HG03095 (cell line): ENCODE data around the gene PTPN1.

Experiments used
- ATAC-seq: cut with Tn5 transposase; IDR thresholded peaks from one replicate; pipeline ENCODE4 v1.9.1; 2021; ENCODE audit warnings: moderate library complexity; ENCODE audit not compliant: unreplicated experiment

PTPN1 gene

DNA sequence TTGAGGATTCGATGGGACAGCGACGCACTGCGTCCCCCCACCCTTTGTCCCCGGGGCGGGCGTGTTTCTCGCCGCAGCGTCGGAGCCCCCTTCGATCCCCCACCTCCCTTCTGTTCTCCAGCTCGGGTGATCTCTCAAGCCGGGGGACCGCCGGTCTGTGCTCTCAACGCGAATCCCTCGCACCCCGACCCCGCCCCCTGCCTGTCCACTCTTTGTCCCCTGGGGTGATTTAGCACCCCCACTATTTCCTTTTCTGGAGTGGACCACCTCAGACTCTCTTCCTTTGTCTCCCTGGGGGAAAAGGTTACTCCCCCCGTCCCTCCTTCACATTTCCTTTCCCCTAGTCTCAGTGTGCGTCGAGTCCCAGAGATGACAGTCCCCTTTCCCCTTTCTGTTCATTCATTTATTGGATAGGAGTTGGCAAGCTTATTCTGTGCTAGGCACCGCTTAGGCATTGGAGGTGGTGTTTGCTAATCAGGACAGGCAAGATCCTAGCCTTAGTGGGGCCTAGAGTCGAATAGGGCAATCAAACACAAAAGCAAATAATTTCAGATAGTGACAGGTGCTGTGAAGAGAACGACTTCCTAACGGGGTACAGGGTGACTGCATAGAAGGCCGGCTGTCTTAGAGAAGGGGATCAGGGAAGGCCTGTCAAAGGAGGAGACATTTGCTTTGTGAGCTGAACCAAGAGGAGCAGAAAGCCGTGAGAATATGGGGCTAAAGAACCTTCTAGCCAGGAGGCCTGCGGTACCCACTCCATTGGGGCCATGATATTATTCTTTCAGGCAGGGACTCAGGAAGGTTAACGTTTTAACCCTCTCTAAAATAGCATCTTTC lies 741 bp downstream of the PTPN1 start:
- peak; percentile 4 for ATAC-seq

DNA sequence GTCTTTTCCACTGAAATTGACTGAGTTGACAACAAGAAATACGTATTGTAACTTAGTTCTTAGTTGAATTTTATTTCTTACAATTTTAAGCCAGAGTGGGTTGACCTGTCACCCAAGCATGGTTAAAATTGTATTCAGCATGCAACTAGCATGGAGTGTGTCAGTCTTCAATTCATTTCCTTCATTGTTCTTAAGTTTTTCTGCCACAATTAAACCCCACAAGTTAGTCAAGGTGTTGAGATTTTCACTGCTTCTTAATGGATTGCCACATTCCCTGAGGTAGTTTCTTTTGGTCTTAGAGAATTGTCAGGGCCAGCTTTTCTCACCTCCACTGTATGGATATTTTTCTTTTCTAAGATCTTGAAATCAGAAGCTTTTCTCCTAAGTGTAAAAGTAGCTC lies 2.1 kb downstream of the PTPN1 start:
- no peak for ATAC-seq

DNA sequence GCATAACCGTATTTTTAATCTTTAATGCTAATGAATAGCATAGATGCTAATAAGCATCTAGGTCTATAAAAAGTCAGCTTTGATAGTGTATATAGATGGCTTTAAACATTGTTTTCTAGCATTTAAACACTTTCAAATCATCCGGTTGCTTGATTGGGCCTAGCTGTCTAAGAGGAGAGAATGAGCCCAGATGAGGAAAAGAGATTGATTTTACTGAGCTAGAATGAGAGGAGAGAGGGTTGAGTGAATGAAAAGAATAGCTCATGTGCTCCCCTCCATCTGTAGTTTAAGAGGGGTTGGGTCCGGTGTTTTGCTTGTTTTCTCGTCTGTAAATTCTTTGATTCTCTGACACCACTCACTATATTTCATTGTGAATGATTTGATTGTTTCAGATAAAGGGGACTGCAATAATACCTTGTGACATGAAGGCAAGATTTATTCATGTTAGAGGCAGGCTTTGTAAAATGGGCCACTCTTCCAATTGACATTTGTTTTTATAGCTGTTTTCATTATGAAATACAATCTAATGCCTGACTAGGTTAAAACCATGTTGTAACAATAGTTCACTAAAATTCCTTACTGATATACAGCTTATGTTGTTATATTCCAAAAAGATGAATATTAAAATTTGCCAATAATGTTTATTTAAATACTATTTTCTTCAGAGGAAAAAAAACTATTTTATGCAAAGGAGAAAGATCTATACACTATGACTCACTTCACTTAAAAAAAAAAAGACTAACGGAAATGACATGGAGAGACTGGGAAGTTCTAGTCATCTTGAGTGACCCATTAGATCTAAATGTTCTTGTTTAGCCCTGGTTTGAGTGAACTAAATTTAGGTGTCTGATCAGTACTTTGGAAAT lies 3.2 kb downstream of the PTPN1 start:
- ATAC-seq = no peak

DNA sequence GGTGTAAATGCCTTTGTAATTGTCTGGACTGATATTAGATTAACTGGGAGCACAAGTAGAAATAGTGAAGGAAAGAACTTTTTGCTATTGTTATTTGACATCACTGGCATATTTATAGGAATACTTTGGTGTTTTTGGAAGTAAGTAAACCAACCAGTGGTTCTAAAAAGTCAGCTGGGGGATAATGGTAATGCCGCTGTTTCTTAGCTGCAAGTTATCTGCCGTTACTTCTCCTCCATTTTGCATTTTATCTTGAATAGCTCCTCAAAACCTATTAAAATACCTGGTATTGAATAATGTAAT lies 3.8 kb downstream of the PTPN1 start:
- ATAC-seq = no peak

DNA sequence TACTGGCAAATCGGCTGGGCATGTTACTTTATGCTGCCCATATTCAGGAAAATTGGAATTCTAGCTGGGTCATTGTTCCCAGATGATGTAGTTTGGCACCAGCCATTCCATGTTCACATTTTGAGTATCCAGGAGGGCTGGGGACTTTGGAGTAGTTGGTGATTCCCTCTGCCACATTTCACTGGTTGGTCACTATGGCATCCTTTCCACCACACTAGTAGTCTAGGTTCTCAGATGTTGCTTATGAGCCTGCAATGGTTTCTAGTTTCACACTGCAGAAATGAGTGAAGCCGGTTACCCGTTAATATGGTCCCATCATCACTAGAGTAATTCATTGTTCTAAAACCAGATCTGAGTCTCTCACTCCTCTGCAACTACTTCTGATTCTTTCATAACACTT lies 4.6 kb downstream of the PTPN1 start:
- ATAC-seq = no peak

DNA sequence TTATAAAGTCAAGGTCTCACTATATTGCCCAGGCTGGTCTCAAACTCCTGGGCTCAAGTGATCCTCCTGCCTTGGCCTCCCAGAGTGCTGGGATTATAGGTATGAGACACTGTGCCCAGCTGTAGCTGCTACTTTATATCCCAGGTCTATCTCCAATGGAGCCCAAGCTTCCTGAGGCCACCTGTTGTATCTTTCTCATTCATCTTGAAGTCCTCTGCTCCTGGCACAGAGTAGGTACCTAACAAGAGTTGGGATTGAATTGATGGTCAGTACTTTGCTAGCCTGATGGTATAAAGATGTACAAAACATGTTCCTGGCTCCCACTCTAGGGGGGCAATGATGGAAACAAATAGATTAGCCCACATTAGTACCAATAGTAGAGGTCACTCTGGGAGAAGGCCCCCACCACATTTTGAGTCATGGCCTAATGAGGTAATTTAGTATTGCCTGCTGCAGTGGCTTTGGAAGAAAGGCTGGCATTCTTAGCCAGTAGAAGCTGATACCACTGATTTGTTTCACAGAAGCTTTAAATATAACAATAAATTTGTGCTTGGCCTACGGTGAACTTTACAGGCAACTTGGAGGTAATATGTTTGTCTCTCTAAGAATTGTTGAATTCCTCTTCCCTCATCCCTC lies 5.4 kb downstream of the PTPN1 start:
- ATAC-seq = no peak

DNA sequence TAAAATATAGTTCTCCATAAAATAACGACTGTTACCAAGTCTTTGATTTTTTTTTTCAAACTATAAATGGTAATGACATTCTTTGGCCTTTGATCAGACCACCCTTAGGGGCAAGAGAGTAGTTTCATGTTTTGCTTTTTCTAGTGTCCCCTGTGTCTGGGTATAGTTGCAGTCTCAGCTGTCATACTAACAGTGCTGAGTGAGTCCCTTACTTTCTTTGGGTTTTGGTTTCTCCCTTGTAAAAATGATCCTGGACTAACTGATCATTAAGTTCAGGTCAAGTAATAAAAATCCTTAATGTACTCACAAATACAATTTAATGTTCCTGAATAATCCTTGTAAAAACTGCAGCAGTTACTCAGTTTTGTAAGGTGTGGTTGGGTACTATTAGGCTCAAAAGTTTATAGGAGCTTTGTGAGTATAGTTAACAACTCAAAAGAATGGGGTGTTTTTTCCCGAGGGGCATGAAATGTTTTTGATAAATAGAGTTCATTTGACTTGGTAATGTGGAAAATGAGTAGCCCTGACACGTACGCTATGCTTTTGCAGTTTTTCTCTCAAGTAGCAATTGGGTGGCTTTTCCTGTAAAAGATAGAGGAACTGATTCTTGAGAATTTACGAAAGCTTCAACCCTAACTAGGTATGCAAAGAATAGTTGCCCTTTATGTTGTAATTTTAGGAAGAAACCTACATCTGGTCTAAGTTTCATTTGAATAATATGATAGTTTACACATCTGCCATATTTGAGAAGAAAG lies 6.2 kb downstream of the PTPN1 start:
- ATAC-seq = peak; percentile 34

DNA sequence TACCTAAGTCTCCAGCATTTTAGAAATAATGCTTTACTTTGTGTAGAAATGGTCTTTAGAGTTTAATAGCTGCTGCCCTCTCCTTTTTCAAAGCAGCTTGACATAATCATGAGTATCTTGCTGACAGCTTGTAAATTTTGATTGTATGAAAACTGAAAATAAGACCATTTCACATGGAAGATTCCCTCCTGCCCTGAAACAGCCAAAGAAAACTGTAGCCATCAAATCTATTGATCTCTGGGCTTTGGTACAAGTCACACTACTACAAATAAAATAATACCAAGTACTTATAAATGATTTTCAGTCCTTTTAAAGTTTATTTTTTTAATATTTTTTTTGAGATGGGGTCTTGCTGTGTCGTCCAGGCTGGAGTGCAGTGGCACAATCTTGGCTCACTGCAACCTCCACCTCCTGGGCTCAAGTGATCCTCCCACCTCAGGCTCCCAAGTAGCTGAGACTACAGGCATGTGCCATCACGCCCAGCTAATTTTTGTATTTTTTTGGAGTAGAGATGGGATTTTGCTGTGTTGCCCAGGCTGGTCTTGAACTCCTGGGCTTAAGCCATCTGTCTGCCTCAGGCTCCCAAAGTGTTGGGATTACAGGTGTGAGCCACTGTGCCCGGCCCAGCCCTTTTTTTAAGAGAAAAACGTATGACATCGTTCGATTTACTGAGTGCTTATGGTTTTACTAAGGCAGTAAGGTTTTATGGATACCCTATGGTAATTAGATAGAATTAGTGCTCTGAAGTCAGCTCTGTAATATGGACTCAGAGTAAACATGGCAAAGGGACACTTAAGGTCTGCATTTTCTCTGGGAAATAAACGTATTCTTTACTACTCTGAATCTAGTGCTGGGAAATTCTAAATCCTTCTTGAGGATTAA lies 7.0 kb downstream of the PTPN1 start:
- ATAC-seq = no peak

DNA sequence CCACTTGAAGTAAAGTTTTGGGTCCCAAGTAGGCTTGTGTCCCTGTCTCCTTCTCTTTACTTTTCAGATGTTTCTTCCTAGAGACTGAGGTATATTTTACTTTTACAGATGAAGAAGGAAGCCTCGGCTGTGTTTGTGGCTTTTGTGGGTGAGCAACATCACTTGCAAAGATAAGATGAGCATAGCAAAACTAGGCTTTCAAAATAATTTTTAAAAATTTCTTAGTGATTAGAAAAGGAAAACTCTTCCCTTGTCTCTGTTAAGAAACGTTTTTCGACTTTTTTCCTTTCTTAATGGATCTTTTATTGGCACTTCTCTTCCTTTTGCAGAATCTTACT lies 7.6 kb downstream of the PTPN1 start:
- no peak for ATAC-seq

DNA sequence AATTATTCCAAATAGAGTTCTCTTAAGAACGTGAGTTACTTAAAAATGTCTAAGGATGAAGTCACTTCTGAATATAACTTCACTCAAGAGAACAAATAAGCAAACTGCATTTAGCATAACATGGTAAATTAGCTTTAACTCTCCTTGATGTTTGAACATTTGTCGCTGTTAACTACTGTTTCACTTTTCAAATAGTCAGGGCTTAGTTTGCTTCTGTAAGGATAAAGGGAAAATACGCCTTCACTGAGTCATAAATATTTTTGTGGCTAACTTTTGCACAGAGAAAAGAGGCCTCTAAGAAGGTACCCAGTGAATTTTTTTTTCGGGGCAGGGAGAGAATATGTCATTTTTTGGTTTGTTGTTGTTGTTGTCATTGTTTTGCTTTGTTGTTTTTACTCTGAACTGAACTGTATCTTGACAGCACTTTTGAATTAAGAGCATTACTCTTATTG lies 8.1 kb downstream of the PTPN1 start:
- ATAC-seq = no peak

DNA sequence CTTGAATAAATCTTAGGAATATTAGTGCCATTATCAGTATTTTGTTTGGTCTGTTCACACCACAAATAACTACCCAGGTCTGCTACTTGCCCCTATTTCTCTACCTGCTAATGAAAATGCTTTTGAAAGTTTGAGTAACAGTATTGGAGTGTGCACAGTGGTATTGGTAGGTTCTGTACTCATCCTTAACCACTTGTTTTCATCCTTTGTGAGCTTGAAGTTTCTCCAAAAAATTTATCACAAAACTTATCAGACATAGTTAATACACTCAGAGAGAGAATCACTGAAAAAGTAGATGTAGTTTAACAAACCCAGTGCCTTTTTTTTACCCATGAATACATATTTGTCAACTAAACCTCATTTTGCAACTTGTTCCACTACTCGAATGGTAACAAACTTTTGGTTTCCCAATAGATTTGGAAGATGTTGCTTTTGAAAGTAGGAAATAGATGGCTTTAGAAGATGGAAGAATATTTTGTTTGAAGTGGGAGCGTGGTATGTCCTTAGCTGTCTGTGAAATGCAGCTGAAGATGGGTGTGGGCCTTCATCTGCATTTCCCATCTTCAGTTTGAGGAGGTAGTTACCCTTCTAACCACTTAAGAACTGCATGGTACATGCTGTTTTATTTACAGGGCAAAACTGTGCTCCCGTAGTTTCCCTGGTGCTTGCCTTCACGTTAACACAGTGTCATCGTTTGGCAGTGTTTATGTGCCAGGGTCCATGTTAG lies 9.0 kb downstream of the PTPN1 start:
- ATAC-seq = no peak

DNA sequence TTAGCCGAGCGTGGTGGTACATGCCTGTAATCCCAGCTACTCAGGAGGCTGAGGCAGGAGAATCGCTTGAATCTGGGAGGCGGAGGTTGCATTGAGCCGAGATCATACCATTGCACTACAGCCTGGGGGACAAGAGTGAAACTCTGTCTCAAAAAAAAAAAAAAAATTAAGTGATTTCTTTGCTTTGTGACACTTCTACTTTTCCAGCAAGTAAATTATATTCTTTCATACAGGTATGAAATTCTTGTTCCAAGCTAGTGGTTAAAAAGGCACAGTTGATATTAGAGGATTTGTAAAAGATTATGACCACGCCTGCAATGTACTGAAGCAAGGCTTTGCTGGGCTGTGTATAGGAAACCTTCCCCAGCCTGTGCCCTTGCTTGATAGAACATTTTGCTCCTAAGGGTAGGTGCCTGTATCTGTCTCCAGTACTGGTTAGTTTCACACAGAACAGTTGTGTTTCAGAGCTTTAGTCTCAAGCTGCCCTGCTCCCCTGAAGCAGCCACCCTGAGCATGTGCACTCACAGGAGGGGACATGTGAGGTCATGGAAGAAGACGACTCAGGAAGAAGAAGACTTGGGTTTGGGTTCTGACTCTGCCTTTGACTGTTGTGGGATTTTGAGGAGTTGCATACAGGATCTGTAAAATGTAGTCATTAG lies 10.2 kb downstream of the PTPN1 start:
- no peak for ATAC-seq

DNA sequence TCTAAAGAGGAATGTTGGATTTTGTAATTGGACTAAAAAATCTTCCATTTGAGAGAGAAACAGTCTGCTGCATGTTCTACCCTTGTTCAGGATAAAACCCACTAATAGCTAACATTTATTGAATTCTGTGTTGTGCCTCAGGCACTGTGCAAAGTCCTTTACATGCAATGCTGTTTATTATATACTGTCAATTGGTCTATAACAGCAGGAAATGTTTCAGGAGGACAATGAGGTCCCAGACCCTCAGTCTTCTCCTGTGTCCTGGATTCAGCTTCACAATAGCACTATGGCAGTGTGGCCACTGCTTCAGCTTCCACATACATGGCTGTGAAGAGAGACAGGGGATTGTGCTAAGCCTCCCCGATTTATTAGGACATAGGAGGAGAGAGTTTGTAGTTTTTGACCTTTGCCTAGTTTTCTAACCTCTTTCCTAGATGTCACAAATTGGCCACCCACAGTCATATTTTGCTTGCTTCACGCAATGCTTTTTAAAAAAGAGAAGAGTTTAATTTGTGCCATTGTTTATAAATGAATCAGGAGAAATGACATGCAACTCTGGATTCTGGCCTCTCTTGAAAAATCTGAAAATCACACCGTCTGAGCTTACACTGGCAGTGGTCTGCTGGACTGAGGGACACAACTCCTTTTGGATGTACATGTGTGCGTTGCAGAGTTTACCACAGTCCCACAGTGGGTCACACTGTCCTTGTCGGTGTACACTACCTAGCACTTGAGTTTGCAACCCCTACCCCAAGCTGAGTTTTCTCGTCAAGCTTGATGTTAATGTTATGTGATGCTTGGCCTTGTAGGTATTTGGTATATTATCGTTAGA lies 11.3 kb downstream of the PTPN1 start:
- no peak for ATAC-seq

DNA sequence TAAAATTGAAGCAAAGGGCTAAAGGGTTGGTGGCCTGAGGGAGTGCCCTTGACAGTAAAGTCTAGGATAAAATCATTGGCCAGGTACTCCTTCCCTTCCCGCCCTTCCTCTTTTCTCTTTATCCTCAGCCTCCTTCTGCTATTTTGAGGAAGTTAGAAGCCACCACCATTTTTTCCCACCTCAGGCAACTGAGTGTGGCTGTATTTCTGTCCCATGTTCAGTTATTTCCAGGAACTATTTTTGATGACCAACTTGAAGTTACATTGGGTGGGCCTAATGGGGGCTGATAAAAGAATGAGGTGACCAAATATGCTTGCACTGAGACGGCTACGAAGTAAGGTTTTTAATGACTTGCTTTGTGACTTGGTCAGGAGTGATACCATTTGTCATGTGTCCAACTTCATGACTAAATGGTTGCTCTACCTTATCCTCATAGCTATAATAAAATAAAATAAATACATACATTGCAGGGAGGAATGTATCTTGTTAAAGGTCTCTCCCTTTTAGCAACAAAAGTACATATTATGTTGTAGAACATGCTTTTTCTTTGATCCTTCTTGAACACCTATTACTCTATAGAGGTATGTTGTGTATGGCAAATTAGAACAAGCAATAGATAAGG lies 12.0 kb downstream of the PTPN1 start:
- ATAC-seq = no peak

DNA sequence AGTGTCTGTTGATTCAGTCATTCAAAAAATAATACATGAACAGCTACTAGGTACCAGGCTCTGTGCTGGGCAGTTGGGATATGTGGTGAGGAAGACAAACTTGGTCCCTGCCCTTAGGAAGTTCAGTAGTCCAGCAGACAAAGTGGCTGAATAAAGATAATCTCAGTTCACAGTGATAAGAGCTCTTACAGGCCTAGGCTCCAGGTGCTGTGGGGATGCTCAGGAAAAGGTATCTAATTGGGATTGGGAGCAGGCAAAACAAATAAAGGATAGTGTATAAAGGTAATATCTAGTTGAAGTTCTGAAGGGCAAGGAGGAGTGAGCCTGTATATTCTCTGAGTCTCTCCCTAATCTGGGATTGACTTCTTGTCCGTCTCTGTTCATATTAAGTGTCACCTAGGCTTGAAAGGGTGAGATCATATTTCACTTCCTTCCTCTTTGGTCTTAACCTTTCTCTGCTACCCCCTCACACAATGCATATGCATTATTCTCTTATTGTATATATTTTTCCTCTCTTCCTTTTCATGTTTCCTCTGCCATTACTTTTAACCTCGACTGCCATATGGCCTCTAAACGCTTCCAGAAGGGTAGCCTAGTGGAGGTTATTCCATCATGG lies 13.5 kb downstream of the PTPN1 start:
- no peak for ATAC-seq

DNA sequence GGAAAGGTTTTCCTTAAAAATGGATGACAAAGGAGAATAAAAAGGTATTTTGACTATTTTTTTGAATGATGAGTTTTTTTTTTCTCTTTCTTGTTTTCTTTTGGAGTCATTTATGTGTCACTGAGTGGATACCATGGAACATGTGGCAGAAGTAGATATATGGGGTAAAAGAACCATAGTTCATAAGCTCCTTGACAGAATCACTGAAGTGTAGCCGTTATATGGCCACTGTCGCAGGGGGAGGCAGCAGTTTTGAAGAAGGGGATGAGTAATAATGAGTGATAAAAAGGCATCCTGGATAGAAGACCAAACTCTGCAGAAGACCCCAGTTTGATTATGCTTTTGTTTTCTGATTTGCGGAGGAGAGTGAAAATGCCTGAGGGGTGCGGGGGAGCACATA lies 15.5 kb downstream of the PTPN1 start:
- no peak for ATAC-seq

DNA sequence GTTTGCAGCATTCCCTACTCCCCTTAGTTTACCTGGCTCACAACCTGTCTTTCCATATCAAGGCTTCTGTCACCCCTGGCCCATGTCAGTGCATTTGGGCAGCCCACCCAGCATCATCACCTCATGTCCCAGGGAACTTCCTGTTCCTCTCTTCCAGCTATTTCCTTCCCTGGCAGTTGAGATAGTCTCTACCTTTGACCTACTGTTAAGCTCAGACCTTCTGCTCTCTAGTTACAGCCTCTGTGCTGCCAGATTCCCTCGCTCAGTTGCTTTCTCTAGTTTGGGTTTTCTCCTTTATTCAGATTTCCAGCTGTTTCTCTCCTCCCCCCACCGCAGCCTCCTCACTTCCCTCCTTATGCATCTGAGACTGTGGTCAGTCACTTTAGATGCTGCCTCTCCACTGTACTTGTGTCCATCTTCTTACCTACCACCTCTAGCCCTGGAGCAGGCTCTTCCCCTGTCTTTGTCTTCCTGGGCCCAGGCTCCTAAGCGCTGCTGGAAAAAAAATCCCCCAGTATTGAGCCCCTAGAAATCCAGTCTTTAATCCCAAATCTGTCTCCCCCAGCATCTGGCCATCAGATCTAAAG lies 16.3 kb downstream of the PTPN1 start:
- ATAC-seq = no peak
